CD4-positive, alpha-beta T cell treated with Interleukin-15 for 1 hour (primary cell): Measurements from ENCODE around the gene MEF2A.
"Not testable (repeated sequence)": the region's sequence is repeated elsewhere in the genome, so short reads cannot be mapped to it uniquely, and the experiment has no call there.

Source experiments
- DNase-seq: peaks from one replicate; pipeline ENCODE4 v3.0.0-alpha.2; 2020

Gene MEF2A

DNA sequence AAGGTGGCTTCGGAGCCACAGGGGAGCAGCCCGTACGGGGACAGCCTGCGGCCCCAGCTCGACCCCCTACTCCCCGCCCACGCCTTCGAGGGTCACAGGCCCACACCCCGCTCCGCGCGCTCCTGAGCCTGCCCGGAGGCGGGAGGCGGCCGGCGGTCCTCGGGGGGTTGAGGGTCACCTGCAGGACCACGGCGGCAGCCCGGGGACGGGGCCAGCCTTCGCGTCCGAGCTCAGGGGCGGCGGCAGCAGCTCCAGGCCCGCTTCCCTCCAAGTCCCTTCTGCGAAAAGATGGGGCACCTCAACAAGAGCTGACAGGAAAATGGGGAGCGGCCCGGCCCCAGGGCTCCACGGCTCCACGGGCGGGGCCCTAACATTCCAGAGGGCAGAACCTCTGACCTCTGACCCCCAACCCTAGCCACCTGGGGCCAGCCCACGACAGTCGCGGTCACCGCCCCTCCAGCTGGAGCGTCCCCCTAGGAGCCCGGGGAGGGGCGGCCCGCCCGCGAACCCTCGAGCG is 167.0 kb downstream of the MEF2A start:
- no peak for DNase-seq

DNA sequence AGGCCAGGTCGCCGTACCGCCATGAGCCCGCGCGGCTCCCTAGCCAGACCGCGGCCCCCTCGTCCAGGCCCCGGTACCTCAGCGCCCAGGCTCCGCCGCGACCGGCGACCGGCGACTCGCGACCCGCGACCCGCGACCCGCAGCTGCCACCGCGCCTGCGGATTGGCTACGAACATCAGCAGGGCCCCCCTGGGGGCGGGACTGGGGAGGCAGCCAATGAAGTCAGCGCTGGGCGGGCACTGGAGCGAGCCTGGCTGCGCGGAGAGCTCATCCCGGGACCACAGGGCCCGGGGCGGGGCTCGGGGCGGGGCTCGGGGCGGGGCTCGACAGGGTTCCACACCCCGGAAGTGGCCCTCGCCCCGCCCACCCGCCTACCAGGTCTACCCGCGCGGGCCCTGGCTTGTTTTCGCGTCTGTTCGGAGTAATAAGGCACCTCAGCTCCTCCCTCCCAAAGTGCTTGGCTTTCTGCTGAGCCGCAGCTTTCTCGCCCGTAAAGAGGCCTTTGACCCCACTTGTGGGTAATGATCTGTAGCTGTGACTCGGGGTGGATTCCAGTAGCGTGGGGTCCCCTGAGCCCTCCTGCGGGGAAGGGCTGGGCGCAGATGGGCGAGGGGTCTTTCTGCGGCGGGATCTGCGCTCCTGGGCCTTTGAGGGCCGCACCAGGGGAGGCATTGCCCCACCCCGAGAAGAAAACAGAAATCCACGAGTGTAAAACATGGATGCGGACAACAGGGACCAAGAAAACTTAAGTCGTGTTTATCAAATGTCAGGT is 167.7 kb downstream of the MEF2A start, which contains the start of gene LYSMD4:
Gene LYSMD4, minus strand, starts transcription at position 170 of the 772 bp plus-strand sequence. CDS start 1,438 bp downstream, outside the sequence.
- DNase-seq = peak; percentile 98

DNA sequence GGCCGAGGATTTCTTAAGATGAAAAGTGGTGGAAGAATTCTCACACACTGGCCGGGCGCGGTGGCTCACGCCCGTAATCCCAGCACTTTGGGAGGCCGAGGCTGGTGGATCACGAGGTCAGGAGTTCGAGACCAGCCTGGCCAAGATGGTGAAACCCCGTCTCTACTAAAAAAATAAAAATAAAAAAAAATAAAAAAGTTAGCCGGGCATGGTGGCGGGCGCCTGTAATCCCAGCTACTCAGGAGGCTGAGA is 168.2 kb downstream of the MEF2A start:
- not testable (repeated sequence) for DNase-seq

DNA sequence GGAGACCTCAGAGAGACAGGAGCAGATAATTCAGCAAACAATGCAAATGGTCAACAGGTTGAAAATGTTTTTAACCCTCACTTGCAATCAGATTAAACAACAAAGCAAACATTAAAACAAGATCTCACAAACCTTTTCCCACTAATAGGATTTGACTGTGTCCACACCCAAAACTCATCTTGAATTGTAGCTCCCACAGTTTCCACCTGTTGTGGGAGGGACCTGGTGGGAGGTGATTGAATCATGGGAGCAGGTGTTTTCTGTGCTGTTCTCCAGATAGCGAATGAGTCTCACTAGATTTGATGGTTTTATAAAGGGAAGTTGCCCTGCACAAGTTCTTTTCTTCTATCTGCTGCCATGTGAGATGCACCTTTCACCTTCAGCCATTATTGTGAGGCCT is 168.8 kb downstream of the MEF2A start:
- DNase-seq = no peak

DNA sequence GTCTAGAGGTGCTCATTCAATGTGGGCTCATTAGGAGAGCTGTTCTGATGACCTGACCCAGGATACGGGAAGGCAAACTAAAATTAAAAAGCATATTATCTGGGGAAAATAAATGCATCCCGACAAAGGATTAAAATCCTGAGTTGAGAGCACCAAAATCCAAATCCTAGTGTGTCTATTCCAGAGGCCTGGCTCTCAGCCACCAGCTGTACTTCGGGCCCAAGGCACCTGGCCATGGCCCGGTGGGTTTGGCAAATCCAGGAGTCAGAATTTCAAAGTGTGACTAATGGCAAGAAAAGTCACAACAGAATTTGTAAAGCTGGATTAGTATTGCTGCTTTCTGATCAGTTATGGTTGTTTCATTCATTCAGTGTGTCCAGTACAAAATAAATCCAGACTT is 170.1 kb downstream of the MEF2A start:
- DNase-seq = no peak

DNA sequence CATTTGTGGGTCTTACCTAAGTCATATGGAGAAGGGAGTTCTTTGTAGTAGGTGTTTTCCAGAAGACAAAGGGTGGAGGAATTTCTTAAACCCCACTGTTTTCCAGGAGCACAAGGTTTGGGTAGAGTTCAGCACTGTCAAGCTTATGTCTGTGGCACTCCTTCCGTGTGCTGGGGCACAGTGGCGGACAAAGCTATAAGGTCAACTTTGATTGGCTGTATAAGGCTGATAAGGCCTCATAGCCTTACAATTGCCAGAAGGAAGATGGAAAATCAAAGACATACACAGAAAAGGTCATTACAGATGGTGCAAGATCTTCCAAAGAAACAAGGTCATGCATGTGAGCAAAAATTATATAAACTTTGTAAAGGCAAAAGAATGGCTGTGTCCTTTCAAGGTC is 170.9 kb downstream of the MEF2A start:
- DNase-seq = no peak

DNA sequence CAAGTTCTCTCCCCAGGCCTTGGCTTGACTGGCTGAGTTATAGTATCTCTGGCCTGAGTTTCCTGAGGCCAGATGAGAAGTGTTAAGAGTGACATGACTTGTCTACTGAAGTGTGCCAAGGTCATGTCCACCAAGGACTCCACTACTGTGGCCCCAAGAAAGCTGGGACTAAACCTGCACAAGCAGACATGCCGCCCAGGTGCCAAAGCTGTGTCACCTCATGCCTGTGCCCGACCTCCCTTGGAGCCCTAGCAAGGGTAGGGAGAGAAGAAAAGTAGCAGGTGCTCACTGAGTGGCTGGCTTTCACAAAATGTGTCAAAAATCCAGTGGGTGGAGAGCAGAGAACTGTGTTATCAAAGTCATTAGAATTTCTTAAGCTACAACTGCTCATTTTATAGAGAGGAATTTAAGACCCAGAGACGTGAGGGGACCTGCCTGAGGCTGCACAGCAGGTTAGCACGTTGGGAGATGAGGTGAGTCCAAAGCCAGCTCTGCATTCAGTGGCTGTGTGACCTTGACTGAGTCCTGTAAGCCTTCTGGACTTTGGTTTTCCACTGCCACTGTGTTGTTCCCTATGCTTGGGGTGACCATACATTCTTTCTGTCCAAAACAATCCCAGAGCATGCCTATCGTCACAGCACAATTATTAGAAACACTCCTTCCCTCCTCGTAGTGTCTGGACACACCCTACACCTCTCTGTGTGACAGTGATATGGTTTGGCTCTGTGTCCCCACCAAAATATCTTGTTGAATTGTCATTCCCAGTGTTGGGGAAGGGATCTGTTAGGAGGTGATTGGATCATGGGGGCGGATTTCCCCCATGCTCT is 172.4 kb downstream of the MEF2A start:
- no peak for DNase-seq

DNA sequence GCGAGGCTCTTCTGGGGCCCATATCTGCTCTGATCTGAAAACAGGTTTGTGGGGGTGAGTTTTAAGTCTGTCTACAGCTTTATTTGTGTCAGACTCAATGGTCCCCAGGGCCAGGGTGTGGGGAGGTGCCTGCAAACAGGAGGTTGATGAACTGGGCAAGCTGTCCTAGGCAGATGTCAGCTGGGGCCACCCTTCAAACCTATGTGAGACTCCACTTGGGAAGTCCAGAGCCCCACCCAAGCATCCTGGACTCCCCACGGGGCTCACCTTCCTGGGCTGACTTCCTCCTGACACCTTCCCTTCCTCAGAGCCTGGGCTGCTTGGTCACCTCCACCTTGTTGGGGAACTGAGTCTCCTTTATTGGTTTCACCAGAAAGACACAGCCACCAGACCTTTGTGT is 176.1 kb downstream of the MEF2A start:
- DNase-seq = no peak

DNA sequence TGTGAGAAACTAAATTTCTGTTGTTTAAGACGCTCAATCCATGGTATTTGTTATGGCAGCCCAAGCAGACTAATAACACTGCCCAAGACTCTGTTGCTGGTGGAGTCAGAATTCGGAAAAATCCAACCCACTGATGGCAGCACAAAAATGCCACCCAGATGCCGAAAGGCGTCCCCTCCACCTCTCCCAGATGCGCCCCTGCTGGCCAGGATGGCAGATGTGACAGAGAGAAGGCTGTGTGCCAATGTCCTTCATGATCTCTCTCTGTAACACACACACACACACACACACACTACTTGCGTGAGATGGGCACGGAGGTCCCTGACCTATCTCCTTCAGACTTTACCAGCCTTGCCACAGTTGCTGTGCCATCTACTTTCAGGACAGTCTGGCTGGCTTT is 178.4 kb downstream of the MEF2A start:
- DNase-seq = no peak

DNA sequence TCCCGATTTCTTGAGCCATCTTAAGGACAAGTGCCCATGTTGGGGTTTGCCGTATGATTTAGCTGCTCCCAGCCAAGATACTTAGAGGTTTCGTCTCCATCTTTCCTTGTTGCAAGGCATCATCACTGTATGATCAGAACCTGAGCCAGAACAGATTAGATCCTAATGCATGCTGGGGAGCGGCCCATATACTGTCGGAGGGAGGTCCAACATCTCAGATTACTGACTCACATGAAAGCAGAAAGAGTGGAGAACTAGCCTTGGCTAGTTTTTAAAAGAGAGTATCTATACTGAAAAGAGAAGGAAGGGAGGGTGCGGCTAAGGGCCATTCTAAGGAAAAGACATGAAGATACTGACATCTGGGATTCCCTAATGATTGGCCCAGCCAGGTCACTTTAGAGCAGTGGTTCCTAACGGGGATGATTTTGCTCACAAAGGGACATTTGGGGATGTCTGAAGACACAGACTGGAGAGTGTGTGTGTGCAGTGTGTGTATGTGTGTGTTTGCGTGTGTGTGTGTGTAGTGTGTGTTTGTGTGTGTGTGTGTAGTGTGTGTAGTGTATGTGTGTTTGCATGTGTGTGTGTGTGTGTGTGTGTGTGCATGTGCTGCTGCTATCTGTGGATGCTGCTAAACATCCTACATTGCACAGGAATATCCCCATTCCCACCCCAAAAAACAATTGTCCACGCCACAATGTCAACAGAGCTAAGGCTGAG is 179.7 kb downstream of the MEF2A start:
- no peak for DNase-seq

DNA sequence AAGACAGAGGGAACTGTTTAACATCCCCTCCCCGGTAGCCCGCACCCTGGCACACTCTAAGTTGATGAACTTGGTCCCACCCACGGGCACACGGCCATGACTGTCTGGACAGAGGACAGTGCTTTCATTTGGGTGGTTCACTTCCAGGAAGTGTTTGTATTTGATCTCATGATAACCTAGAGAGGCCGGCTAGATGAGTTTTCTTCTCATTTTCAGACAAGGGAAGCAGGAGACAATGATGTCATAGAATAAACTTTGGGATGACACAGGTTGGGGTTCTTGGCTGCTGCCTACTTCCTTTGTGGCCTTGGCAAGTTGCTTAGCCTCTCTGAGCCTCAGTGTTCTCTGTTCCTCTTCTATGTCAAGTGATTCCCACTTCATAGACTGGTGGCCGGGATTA is 183.6 kb downstream of the MEF2A start:
- DNase-seq = no peak

DNA sequence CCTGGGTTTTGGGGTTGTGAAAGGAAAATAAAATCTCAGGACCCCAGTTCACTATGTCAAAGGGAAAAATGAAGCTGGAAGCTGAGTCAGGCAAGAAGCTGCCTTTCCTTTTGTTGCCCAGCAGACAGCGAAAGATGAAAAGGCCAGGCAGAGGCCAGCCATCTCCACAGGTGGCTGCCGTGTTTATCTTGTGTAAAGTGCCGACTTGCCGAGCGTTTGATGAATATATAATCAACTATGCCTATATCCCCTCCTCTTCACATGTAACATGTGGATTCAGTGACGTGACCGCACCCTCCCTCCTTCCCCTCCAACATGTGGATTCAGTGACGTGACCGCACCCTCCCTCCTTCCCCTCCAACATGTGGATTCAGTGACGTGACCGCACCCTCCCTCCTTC is 184.5 kb downstream of the MEF2A start:
- not testable (repeated sequence) for DNase-seq

DNA sequence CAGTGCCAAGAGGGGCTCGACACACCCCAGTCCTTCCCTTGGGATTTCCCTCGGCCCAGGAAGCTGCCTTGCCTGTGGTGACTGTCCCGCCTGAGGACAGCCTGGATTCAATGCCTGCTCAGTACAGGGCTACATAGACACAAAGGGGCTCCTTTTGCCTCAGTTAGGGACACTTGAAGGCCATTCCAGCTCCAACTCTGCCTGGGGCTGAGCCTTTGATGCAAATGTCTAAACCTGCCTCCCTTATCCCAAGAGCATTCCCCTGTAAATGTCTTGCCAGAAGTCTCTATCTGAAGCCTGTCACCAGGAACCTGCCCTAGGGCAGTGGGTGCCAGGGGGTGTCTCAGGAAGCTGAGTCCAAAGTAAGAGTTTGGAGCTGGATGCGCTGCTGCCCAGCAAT is 186.8 kb downstream of the MEF2A start:
- no peak for DNase-seq

DNA sequence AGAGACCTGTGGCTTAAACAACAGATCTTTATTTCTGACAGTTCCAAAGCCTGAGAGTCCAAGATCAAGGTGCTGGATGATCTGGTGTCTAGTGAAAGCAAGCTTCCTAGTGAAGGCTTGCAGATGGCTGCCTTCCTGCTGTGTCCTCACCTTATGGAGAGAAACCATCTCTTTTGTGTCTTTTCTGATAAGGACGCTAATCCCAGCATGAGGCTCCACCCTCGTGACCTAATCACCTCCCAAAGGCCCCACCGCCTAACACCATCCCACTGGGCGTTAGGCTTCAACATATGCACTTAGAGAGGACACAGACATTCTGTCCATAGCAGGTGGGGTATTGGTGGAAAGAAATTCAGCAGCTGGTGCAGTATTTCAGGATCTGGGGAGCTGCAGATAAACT is 187.3 kb downstream of the MEF2A start:
- no peak for DNase-seq

DNA sequence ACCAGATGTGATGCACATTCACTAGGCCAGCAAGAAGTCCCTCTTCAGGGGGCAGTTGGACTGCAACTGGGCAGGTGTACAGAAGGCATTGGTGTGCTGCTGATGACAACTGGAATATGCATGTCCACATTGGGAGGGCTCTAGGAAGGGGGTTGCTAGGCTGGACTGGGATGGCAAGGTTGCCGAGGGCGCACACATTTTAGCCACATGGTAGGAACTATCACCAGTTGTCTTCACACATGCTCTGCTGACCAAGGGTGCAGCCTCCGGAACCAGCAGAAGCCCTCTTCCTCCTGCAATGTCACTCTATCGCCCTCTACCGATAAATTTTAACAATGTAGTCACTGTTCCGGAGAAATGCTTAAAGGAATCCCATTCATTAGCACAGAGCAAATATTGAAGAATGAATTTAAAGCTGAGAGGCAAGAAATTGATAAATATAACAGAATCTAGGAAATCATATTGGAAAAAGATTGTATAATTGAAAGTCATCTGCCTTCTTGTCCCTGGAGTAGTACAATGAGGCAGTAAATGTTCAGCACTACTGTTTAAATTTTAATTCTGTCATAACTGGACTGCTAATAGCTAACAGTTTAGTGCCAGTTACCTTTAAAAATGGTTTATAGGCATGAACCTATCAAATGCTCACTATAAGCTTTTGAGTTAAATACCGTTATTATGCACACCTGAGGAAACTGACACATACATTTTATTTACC is 190.1 kb downstream of the MEF2A start:
- DNase-seq = peak; percentile 34

DNA sequence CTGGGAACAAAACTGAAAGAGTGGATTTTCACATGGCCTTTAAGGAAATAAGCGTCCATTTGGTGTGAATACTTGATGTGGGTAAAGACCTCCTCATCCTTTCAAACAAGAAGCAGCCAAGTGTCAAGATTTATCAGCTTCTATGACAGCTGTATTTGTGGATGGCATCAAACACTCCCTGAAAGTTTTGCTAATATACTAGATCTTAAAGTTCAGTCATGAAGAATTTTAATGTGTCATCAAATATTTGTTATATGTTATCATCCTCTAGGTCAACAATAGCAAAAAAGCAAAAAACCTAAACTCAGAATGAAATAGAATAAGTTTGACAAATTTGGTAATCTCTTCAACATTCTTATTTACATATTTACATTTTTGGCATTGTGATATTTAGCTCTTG is 196.5 kb downstream of the MEF2A start:
- no peak for DNase-seq

DNA sequence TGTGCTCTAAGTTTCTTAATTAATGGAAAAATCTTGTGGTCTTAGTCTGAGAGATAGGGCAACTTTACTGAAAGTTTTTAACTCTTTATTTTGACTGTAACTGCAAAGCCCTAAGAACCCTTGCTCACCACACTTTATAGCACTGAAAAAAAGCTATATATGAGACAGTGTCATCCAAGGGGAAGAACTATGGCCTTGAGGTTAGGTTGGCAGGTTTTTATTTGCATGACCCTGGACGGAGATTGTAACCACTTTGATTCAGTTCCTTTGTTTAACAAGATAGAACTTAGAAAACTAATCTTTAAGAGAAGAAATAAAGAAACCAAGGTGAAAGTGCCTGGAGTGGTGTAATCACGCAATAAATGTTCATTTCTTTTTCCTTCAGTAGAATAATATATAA is 198.0 kb downstream of the MEF2A start:
- DNase-seq = no peak

DNA sequence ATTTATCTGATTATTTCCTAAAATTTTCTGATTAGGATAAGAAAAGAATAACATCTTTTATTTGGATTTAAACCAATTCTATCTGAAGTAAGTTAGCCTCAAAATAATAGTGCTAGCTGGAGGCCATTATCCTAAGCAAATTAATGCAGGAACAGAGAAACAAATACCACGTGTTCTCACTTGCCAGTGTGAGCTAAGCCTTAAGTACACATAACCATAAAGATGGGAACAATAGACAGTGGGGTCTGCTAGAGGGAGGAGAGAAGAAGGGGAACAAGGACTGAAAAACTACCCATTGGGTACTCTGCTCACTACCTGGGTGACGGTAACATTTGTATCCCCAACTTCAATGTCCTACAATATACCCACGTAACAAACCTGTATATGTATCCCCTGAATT is 198.7 kb downstream of the MEF2A start:
- DNase-seq = no peak
